ENCODE results near the gene SRSF2.

SRSF2 gene

GRCh38 chr17:76758570-76758969, 21.4 kb upstream of the SRSF2 start:
- no peak for TF ChIP-seq CTCF (IDR thresholded peaks at IDR 0.05; ENCODE audit: low read depth, low read length)
- DNase-seq (ENCODE audit: low read depth in 2 of 2), result no peak
- no peak overlapping the region for H3K4me3 ChIP-seq (replicated peaks in 1 of 2; ENCODE audit: low read depth in 2 of 2, low read length in 2 of 2)

- TF ChIP-seq CTCF (IDR thresholded peaks at IDR 0.05; ENCODE audit: low read depth, low read length), result no peak
- no peak for DNase-seq (ENCODE audit: low read depth in 2 of 2)
These were observed 20.1 kb upstream of the SRSF2 start for GRCh38 chr17:76757256-76757655.

GRCh38 chr17:76755285-76755684, 18.2 kb upstream of the SRSF2 start:
- TF ChIP-seq CTCF (IDR thresholded peaks at IDR 0.05; ENCODE audit: low read depth, low read length), result no peak

More at GRCh38 chr17:76757256-76757655, 20.1 kb upstream of the SRSF2 start:
- H3K4me3 ChIP-seq (replicated peaks in 1 of 2; ENCODE audit: low read depth in 2 of 2, low read length in 2 of 2), result no peak overlapping the region

GRCh38 chr17:76753061-76753961, 16.2 kb upstream of the SRSF2 start:
- H3K4me3 ChIP-seq (replicated peaks in 1 of 2; ENCODE audit: low read depth in 2 of 2, low read length in 2 of 2), result no peak overlapping the region
- no peak for TF ChIP-seq CTCF (IDR thresholded peaks at IDR 0.05; ENCODE audit: low read depth, low read length)
- DNase-seq (ENCODE audit: low read depth in 2 of 2), result no peak

More at GRCh38 chr17:76755285-76755684, 18.2 kb upstream of the SRSF2 start:
- DNase-seq (ENCODE audit: low read depth in 2 of 2), result no peak
- no peak overlapping the region for H3K4me3 ChIP-seq (replicated peaks in 1 of 2; ENCODE audit: low read depth in 2 of 2, low read length in 2 of 2)

GRCh38 chr17:76752006-76752405, 14.9 kb upstream of the SRSF2 start:
- no peak overlapping the region for H3K4me3 ChIP-seq (replicated peaks in 1 of 2; ENCODE audit: low read depth in 2 of 2, low read length in 2 of 2)
- no peak for TF ChIP-seq CTCF (IDR thresholded peaks at IDR 0.05; ENCODE audit: low read depth, low read length)
- no peak for DNase-seq (ENCODE audit: low read depth in 2 of 2)

- DNase-seq (ENCODE audit: low read depth in 2 of 2), result no peak
- H3K4me3 ChIP-seq (replicated peaks in 1 of 2; ENCODE audit: low read depth in 2 of 2, low read length in 2 of 2), result no peak overlapping the region
- TF ChIP-seq CTCF (IDR thresholded peaks at IDR 0.05; ENCODE audit: low read depth, low read length), result no peak
These were observed 14.4 kb upstream of the SRSF2 start for GRCh38 chr17:76751416-76751993.

Data from cardiac fibroblast (primary cell).